Activated naive CD4-positive, alpha-beta T cell treated with anti-CD3 and anti-CD28 coated beads, Interleukin-2, amount 50 U/mL, for 24 hours (primary cell): Measurements from ENCODE around the gene CDK7.
"Not testable (repeated sequence)": the region's sequence is repeated elsewhere in the genome, so short reads cannot be mapped to it uniquely, and the experiment has no call there.

Experiments used
- H3K27ac Mint-ChIP-seq: one replicate; pipeline ENCODE4 v1.8.0; 2021; ENCODE audit warnings: mild to moderate bottlenecking, mixed read lengths
- H3K27me3 Mint-ChIP-seq: one replicate; pipeline ENCODE4 v1.8.0; 2021; ENCODE audit warnings: mixed read lengths
- H3K36me3 Mint-ChIP-seq: one replicate; pipeline ENCODE4 v1.8.0; 2021; ENCODE audit warnings: mixed read lengths
- H3K4me1 Mint-ChIP-seq: one replicate; pipeline ENCODE4 v1.8.0; 2021; ENCODE audit warnings: mixed read lengths
- H3K4me3 Mint-ChIP-seq: one replicate; pipeline ENCODE4 v1.8.0; 2021; ENCODE audit warnings: mild to moderate bottlenecking, mixed read lengths
- H3K9me3 Mint-ChIP-seq: one replicate; pipeline ENCODE4 v1.8.0; 2021; ENCODE audit warnings: mixed read lengths

Gene CDK7

DNA sequence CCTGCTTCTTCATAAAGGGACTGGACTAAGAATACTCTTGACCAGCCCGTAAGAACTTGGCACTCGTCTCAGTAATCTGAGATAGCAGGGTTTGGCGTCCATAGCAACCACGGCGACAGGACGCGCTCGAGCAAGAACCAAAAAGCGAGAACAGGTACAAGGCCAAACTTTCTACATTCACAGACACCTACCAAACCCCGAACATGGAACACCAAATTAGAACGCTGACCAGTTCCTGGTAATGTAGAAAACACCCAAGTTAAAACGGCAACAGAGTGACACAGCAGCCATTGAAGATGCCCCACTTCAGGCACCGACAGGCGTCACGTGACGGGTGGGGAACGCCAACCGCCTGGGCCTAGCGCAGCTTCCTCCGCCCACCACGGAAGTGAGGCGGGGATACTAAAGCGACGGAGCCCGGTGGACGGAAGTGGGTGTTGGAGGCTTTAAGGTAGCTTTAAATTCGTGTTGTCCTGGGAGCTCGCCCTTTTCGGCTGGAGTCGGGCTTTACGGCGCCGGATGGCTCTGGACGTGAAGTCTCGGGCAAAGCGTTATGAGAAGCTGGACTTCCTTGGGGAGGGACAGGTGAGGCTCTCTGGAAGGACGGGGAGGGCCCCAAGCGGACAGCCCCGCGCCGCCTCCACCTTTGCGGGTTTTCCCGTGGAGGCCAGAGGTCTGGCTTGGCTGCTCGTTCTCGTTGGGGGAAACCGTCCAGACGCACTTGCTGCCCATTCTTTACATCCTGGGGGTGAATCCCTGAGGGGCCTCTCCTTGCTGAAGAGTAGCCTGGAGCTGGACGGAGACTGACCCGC is at the start of gene CDK7:
Gene CDK7, plus strand, starts transcription at position 430 of the 812 bp plus-strand sequence. Its CDS starts 90 bp downstream, at position 520.
- H3K36me3 Mint-ChIP-seq: peaks cover 5% of the 10 kb centered on the region
- H3K27me3 Mint-ChIP-seq: no peaks in the 10 kb centered on the region
- H3K4me3 Mint-ChIP-seq: peak within 1 kb of the TSS; percentile 98
- peak within 1 kb of the TSS; percentile 95 for H3K27ac Mint-ChIP-seq
- peaks cover 46% of the 10 kb centered on the region for H3K4me1 Mint-ChIP-seq
- H3K9me3 Mint-ChIP-seq: no peaks in the 10 kb centered on the region

DNA sequence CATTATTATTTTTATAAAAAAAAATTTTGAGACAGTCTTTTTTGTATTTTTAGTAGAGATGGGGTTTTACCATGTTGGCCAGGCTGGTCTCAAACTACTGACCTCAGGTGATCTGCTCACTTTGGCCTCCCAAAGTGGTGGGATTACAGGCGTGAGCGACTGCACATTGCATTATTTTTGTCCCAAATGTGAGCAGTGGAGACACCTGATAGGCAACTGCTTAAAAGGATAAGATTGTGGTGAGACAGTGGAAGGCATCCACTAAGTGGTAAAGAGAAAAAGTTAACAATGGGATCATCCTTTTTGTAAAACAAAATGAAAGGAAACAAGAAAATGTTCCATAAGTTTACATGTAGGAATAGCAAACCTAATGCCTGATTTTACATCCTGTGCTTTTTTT is 47.3 kb upstream of the CDK7 start:
- no peak overlapping the region for H3K27ac Mint-ChIP-seq
- no peak overlapping the region for H3K4me3 Mint-ChIP-seq

DNA sequence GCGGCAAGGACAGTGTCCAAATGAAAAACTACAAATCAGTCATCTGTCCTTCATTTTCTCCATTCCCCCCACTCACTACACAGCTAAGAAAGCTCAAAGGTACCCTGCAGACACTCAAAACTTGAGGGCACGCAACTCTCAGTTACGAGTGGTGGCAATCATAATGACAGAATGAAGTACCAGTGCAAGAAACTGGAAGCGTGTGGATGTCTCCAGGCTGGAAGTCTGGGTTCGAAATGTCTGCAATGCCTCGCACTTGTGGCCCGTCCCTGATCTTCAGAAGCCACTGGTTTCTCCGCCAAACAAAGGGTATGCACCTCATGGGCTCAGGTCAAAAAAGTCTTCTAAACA is 45.9 kb upstream of the CDK7 start:
- no peak overlapping the region for H3K27ac Mint-ChIP-seq
- peak overlapping the region; percentile 92 for H3K4me3 Mint-ChIP-seq
- no peaks in the 10 kb centered on the region for H3K9me3 Mint-ChIP-seq
- no peaks in the 10 kb centered on the region for H3K27me3 Mint-ChIP-seq
- H3K36me3 Mint-ChIP-seq: no peaks in the 10 kb centered on the region
- H3K4me1 Mint-ChIP-seq: peaks cover 15% of the 10 kb centered on the region

More for the DNA sequence above, 47.3 kb upstream of the CDK7 start:
- no peaks in the 10 kb centered on the region for H3K27me3 Mint-ChIP-seq
- H3K36me3 Mint-ChIP-seq: no peaks in the 10 kb centered on the region
- peaks cover 15% of the 10 kb centered on the region for H3K4me1 Mint-ChIP-seq
- H3K9me3 Mint-ChIP-seq: no peaks in the 10 kb centered on the region

DNA sequence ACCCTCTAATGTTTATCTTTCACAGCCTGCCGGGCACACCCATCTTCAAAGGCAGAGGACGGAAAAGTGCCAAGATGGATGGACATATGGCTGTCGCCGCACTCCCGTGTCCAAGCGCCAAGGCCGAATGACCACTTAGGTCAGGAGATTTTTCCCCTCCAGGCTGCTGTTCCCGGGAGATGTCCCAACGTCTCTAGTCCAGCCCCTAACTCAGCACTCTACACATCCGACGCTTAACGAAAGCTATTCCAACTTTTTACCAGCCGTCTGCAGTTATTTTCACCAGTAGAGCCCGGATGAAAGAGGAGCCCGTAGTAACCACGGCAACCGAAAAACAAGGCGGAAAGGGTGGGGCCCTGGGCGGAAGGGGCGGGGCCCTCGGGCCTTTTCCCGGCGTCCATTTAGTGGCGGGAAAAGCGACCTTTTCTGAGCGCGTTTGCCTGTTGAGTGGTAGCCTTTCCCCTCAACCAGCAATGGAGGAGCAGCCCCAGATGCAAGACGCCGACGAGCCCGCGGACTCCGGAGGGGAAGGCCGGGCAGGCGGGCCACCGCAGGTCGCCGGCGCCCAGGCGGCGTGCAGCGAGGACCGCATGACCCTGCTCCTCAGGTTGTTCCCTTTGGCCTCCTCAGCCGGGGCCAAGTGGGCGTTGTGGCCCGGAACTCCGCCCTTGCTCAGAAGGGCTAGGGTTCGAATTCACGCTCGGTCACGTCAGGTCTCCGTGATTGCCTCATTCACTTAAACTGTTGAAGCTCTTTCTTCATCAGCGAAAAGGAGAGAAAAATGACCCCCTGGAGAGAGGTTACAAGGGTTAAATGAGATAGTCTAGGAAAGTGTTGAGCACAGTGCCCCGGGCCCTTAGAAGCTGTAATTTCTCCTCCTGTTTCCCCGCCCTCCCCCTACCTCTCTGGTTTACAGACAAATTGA is 45.3 kb upstream of the CDK7 start, which contains the start of gene CENPH:
Gene CENPH, plus strand, starts transcription at position 422 of the 925 bp plus-strand sequence. Its CDS starts 52 bp downstream, at position 474.
- no peaks in the 10 kb centered on the region for H3K36me3 Mint-ChIP-seq
- H3K4me1 Mint-ChIP-seq: peaks cover 15% of the 10 kb centered on the region
- peak within 1 kb of the TSS; percentile 92 for H3K4me3 Mint-ChIP-seq
- no peaks in the 10 kb centered on the region for H3K27me3 Mint-ChIP-seq
- H3K9me3 Mint-ChIP-seq: no peaks in the 10 kb centered on the region
- peak within 1 kb of the TSS; percentile 91 for H3K27ac Mint-ChIP-seq

DNA sequence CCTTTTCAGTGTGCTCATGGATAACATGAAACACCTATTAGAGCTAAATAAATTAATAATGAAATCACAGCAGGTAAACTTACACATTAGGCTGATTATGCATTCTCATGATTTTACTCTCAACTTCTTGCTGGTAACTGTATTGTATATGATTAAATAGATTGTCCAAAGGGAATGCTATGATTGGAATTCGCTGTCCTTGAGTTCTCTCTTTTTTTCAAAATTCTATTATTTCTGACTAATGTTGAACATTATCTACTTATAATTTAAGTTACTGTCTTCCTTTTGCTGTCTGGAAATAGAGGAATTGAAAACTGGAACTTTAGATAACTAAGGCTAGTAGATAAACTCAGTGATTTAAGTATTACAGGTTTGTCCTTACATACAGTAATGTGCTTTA is 32.2 kb upstream of the CDK7 start:
- no peaks in the 10 kb centered on the region for H3K9me3 Mint-ChIP-seq
- H3K4me1 Mint-ChIP-seq: no peaks in the 10 kb centered on the region
- peaks cover 4% of the 10 kb centered on the region for H3K36me3 Mint-ChIP-seq
- H3K4me3 Mint-ChIP-seq: no peak overlapping the region
- no peak overlapping the region for H3K27ac Mint-ChIP-seq
- H3K27me3 Mint-ChIP-seq: no peaks in the 10 kb centered on the region

DNA sequence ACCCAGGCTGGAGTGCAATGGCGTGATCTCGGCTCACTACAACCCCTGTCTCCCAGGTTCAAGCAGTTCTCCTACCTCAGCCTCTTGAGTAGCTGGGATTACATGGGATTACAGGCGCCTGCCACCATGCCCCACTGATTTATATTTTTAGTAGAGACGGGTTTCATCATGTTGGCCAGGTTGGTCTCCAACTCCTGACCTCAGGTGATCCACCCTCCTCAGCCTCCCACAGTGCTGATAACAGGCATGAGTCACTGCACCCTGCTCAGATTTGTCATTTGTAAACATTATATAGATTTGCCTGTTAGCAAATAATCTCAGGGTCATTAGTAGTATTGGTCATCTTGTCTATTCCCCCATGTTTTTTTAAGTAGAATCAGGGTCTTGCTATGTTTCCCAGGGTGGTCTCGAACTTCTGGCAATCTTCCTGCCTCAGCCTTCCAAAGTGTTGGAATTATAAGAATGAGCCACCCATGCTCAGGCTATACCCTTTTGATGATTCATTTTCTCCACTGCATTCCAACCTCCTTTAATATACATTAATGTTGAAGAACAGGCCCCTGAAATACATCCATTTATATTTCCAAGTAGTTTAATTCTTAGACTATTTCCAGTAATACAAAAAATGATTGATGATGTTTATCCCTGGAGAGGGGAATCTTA is 28.0 kb upstream of the CDK7 start:
- Mint-ChIP-seq H3K4me3 (no peak overlapping the region), H3K27me3 (no peaks in the 10 kb centered on the region), H3K27ac (no peak overlapping the region), H3K9me3 (no peaks in the 10 kb centered on the region), H3K36me3 (no peaks in the 10 kb centered on the region), H3K4me1 (no peaks in the 10 kb centered on the region)

DNA sequence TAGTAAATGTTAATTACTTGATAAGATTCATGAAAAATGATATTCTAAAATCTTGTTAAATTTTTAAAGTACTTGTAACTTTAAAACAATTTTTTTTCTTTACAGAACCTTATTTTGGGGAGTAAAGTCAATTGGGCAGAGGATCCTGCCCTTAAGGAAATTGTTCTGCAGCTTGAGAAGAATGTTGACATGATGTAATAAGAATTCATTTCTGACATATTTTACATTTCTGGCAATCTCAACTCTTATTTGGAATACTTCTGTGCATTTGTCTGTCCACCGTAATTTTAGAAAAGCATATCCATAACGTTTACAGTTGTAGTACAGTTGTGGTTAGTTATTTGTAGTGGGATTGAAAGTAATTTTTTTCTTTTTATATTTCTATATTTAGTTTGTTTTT is 25.1 kb upstream of the CDK7 start:
- Mint-ChIP-seq H3K27me3 (no peaks in the 10 kb centered on the region), H3K36me3 (no peaks in the 10 kb centered on the region), H3K9me3 (no peaks in the 10 kb centered on the region), H3K4me1 (no peaks in the 10 kb centered on the region), H3K4me3 (no peak overlapping the region), H3K27ac (no peak overlapping the region)

DNA sequence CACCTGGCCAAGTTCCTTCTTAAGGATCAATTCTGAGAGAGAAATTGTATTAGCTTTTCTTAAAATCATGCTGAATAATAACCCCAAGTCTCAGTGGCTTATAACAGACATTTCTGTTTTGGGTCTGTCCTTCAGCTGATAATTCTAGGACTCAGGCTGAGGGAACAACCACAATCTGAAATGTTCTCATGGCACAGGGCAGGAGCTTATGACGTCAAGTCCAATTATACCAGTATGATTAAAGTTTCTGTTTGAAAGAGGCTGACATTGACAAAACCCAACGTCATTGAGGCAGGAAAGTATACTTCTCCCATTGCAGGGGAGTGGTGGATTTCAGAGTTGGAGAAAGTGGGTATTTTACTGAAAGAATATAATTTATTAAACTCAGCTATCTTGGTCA is 23.5 kb upstream of the CDK7 start:
- Mint-ChIP-seq H3K27ac (no peak overlapping the region), H3K36me3 (no peaks in the 10 kb centered on the region)

DNA sequence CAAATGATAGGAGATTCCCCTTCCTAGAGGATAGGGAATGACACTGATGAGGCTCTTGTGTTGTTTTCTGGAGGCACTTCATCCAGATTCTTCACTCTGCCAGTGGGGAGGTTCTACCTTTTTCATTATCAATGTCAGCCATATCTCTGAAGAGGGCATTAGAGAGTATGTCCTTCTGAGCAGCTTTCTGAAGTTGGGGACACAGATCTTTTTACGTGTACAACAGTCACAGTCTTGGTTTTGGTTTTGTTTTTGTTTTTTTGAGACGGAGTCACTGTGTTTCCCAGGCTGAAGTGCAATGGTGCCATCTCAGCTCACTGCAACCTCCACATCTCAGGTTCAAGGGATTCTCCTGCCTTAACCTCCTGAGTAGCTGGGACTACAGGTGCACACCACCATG is 22.7 kb upstream of the CDK7 start:
- Mint-ChIP-seq H3K4me1 (peaks cover 4% of the 10 kb centered on the region), H3K9me3 (no peaks in the 10 kb centered on the region), H3K27ac (no peak overlapping the region), H3K4me3 (no peak overlapping the region), H3K36me3 (no peaks in the 10 kb centered on the region), H3K27me3 (no peaks in the 10 kb centered on the region)

More for the DNA sequence above, 23.5 kb upstream of the CDK7 start:
- Mint-ChIP-seq H3K27me3 (no peaks in the 10 kb centered on the region), H3K4me3 (no peak overlapping the region), H3K4me1 (peaks cover 4% of the 10 kb centered on the region), H3K9me3 (no peaks in the 10 kb centered on the region)

DNA sequence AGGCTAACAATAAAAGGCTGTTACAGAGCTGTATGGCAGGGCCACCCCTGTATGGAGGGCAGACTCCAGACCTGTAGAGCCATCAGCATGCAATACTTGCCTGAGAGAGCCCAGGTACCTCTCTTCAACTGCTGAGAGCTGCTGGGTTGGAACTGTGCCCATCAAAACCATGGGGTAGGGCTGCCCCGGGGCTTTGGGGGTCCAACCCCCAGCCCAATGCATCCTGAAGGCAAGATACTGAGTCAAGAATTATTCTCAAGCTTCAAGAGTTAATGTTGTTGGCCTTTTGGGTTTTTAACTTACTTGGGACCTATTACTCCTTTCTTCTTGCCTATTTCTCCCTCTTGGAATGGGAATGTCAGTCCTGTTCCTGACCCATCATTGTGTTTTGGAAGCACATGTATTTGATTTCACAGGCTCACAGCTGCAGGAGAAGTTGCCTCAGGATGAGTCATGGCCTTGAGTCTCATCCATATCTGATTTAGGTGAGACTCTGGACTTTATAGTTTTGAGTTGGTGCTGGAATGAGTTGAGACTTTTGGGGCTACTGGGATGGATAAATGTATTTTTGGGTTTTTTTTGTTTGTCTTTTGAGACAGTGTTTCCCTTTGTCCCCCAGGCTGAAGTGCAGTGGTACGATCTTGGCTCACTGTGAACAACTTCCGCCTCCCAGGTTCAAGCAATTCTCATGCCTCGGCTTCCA is 21.0 kb upstream of the CDK7 start:
- no peak overlapping the region for H3K27ac Mint-ChIP-seq
- H3K4me3 Mint-ChIP-seq: no peak overlapping the region
- H3K27me3 Mint-ChIP-seq: no peaks in the 10 kb centered on the region
- H3K36me3 Mint-ChIP-seq: no peaks in the 10 kb centered on the region
- H3K9me3 Mint-ChIP-seq: no peaks in the 10 kb centered on the region
- H3K4me1 Mint-ChIP-seq: peaks cover 9% of the 10 kb centered on the region

DNA sequence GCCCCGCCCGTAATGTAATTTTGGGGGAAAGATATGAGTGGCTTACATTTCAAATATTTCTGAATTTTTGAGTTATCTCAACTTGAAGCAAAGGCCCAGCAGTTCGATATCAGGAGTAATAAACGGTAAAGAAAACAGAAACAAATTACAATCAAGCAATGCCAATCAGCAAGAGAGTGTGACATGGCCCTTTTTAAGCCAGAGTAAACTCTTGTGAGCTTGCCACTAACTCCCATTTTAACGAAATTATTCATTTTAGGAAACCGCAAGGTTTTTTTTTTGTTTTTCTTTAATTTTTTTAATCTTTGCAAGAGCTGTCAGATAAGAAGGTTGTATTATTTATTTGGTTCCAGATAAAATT is 17.6 kb upstream of the CDK7 start:
- peaks cover 4% of the 10 kb centered on the region for H3K36me3 Mint-ChIP-seq

DNA sequence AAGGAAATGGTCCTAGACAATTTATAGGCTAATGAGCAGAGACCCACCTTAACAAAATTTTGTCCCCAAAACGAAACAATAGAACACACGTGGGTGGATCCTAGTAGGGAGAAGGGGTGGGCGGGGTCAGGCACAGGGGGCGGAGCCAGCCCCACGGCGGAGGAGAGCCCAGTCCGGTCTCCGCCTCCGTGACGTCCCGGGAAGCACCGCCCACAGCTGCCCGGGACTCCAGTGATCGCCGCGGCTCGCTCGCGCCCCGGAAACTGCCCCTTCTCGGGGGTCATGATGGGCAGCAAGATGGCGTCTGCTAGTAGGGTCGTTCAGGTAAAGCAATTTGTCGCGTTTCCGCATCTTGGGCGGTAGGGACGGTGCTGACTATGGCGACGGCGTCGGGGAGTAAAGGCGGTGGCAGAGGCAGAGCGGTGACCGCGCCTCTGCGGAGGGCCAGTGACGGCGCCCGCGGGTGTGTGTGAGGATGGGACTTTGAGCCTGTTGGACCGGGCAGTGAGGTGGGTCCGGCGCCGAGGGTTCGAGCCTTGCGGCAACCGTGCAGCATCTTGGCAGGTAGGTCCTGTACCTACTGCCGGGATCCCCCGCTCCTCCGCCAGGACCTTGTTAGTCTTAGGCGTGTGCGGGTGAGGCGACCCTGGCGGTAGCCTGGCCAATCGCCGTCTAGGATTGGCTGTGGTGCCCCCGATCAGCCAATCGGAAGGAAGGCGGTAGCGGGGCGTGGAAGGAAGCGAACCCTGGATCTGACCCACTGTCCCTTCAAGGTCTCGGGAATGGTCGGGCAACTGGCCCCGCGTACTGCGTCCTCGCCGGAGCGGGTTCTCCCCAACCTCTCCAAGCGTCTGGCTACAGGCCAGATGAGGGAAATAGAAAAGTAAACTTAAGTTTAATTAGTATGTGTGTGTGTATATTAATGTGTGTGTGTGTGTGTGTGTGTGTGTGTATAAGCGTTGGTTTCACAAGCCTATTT is 16.8 kb upstream of the CDK7 start:
- Mint-ChIP-seq H3K9me3 (no peaks in the 10 kb centered on the region), H3K4me3 (peak overlapping the region; percentile 100), H3K4me1 (peaks cover 23% of the 10 kb centered on the region), H3K27me3 (no peaks in the 10 kb centered on the region), H3K27ac (peak overlapping the region; percentile 98), H3K36me3 (peaks cover 5% of the 10 kb centered on the region)

More for the DNA sequence above, 17.6 kb upstream of the CDK7 start:
- no peaks in the 10 kb centered on the region for H3K27me3 Mint-ChIP-seq
- H3K4me1 Mint-ChIP-seq: peaks cover 20% of the 10 kb centered on the region
- H3K4me3 Mint-ChIP-seq: peak overlapping the region; percentile 100
- no peaks in the 10 kb centered on the region for H3K9me3 Mint-ChIP-seq
- H3K27ac Mint-ChIP-seq: peak overlapping the region; percentile 98

DNA sequence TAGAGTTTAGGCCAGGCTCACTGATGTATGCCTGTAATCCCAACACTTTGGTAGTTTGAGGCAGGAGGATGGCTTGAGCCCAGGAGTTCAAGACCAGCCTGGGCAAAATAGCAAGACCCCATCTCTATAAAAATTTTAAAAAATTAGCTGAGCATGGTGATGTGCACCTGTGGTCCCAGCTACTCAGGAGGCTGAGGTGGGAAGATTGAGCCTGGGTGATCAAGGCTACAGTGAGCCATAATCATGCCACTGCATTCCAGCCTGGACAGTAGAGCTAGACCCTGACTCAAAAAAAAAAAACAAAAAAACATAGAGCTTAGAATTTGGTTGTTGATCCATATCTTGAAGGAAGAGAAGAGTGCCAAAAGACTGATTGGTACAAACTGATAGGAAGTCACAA is 14.7 kb upstream of the CDK7 start:
- H3K27me3 Mint-ChIP-seq: no peaks in the 10 kb centered on the region
- H3K4me3 Mint-ChIP-seq: no peak overlapping the region
- H3K4me1 Mint-ChIP-seq: peaks cover 23% of the 10 kb centered on the region
- no peak overlapping the region for H3K27ac Mint-ChIP-seq
- peaks cover 5% of the 10 kb centered on the region for H3K36me3 Mint-ChIP-seq
- H3K9me3 Mint-ChIP-seq: no peaks in the 10 kb centered on the region

DNA sequence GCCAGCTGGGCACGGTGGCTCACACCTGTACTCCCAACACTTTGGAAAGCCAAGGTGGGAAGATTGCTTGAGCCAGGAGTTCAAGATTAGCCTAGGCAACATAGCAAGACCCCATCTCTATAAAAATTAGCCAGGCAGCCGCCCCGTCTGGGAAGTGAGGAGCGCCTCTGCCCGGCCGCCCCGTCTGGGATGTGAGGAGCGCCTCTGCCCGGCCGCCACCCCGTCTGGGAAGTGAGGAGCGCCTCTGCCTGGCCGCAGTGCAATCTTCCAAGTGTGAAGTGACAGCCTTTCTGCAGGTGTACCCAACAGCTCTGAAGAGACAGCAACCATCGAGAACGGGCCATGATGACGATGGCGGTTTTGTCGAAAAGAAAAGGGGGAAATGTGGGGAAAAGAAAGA is 14.3 kb upstream of the CDK7 start:
- not testable (repeated sequence) for H3K27me3 Mint-ChIP-seq, H3K4me3 Mint-ChIP-seq
- peaks cover 23% of the 10 kb centered on the region for H3K4me1 Mint-ChIP-seq

More for the DNA sequence above, 14.3 kb upstream of the CDK7 start:
- H3K27ac Mint-ChIP-seq, H3K9me3 Mint-ChIP-seq, H3K36me3 Mint-ChIP-seq: not testable (repeated sequence)
